ENCODE data around the gene ARPP19.

ARPP19 gene

DNA sequence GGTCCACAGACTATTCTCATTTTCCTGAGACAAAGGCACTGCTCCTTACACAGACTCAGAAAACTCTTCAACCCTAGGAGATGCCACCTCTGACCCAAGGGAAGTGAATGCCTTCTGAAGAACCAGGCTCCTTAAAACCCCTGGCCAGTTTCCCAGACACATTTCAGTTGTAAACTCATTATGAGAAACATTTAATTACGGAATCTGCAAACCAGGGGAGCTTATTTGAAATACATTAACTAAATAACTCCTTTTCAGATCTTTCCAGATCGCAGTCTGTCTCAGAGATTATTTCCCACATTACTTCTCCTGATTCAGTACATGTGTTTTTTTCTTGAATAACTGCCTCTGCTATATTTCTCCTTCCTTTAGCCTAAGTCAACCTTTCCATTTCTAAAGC lies 57.7 kb downstream of the ARPP19 start:
- DNase-seq: no peak

GRCh38 chr15:52509500-52510245 lies 59.2 kb downstream of the ARPP19 start:
- no peak for DNase-seq

DNA sequence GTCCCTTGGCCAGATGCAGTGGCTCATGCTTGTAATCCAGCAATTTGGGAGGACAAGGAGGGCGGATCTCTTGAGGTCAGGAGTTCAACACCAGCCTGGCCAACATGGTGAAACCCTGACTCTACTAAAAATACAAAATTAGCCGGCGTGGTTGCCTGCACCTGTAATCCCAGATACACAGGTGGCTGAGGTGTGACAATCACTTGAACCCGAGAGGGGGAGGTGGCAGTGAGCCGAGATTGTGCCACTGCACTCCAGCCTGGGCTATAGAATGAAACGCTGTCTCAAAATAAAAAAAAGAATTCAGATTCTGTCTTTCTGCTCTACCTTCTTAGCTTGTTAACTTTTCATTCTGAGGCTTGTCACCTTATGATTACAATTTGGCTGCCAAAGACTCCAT lies 62.3 kb downstream of the ARPP19 start:
- no peak for DNase-seq

- no peak for DNase-seq
Measured at GRCh38 chr15:52505151-52505550, 63.7 kb downstream of the ARPP19 start.

GRCh38 chr15:52503788-52504496 lies 64.9 kb downstream of the ARPP19 start:
- DNase-seq: peak; percentile 34

- no peak for DNase-seq
Measured at GRCh38 chr15:52502608-52503007, 66.2 kb downstream of the ARPP19 start.

- DNase-seq: no peak
Measured at GRCh38 chr15:52499506-52499905, 69.3 kb downstream of the ARPP19 start.

GRCh38 chr15:52498706-52499105 lies 70.1 kb downstream of the ARPP19 start:
- DNase-seq: peak; percentile 42

Data from fibroblast of skin of abdomen (primary cell).